HCT116 (cell line): ENCODE data around the gene TBC1D32. TPM values are rescaled to one million over a fixed set of nuclear protein-coding genes. Genes with fewer than 3 reads are reported as not detected.

ENCODE experiments used
- ATAC-seq: fragments of 200-7000 bp; cut with Tn5 transposase; 2 replicates; pipeline ENCODE4 v1.9.1; 2020; ENCODE audit warnings: mild to moderate bottlenecking, moderate library complexity
- BruUV-seq: library from RNA; stranded (reverse); fragments of 400-500 nt; replicated peaks from 2 replicates; lab custom pipeline; 2021; lab: Mats Ljungman, UMichigan
- CTCF ChIA-PET: fragments of 300-600 bp; sonication (Branson Sonifier 250); formaldehyde crosslinking; loops from one replicate; lab custom pipeline; 2021; ENCODE audit warnings: antibody characterized with exemption; lab: Charles Lee
- POLR2A ChIA-PET: fragments of 300-600, 350-600 bp; sonication (Branson Sonifier 250); formaldehyde crosslinking; loops from one replicate; lab custom pipeline; 2021; ENCODE audit warnings: antibody characterized with exemption; lab: Charles Lee
- RAD21 ChIA-PET, 2 experiments: fragments of 300-600 bp; sonication (Branson Sonifier 250); formaldehyde crosslinking; loops; one replicate each; lab custom pipeline; 2023; ENCODE audit warnings: low total read pairs in 2 of 2; ENCODE audit not compliant: uncharacterized antibody in 2 of 2, unreplicated experiment in 2 of 2, low non-redundant PET in 1 of 2; lab: Charles Lee
- DNase-seq: peaks from one replicate; pipeline ENCODE4 v3.0.0-alpha.2; 2010; ENCODE audit warnings: low read depth, low spot score
- H2AFZ ChIP-seq: fragments of 200-600 bp; shearing (Covaris generic), sonication (generic); 2 replicates; pipeline ENCODE4 v1.6.1; 2017; ENCODE audit warnings: low read depth, mixed run types, mixed read lengths, antibody characterized with exemption, low read length; ENCODE audit not compliant: poor library complexity, severe bottlenecking
- H3K27ac ChIP-seq: 2 replicates; pipeline ENCODE4 v1.5.1; 2012; ENCODE audit warnings: low read depth, low read length
- H3K27me3 ChIP-seq: fragments of 200-600 bp; sonication (generic); 2 replicates; pipeline ENCODE4 v1.6.1; 2016; ENCODE audit warnings: mixed run types, low read length, mixed read lengths; ENCODE audit not compliant: insufficient read depth
- H3K36me3 ChIP-seq, 2 experiments: fragments of 200-500 bp in 1 of 2; fragments of 200-600 bp in 1 of 2; sonication (Bioruptor generic) in 1 of 2; sonication (generic) in 1 of 2; 2 replicates each; pipeline versions ENCODE4 v1.5.1 to v1.6.1; 2014 to 2016; ENCODE audit warnings: low read length in 2 of 2, inconsistent platforms in 1 of 2, mixed read lengths in 1 of 2, mixed run types in 1 of 2; ENCODE audit not compliant: insufficient read depth in 2 of 2, control insufficient read depth in 1 of 2
- H3K4me1 ChIP-seq, 2 experiments: fragments of 200-600 bp in 1 of 2; sonication (generic) in 1 of 2; 2 replicates each; pipeline versions ENCODE4 v1.5.1 to v1.6.1; 2012 to 2017; ENCODE audit warnings: low read length in 2 of 2, inconsistent platforms in 1 of 2, mild to moderate bottlenecking in 1 of 2, mixed read lengths in 1 of 2, mixed run types in 1 of 2, moderate library complexity in 1 of 2; ENCODE audit not compliant: insufficient read depth in 2 of 2, control insufficient read depth in 1 of 2
- H3K4me2 ChIP-seq: fragments of 200-600 bp; sonication (generic); 2 replicates; pipeline ENCODE4 v1.6.1; 2017; ENCODE audit warnings: mixed run types, low read length, mixed read lengths
- H3K4me3 ChIP-seq, 2 experiments: fragments of 200-600 bp in 1 of 2; sonication (generic) in 1 of 2; replicated peaks in 1 of 2; 2 replicates each; pipeline ENCODE4 v1.5.1; 2011 to 2016; ENCODE audit warnings: low read length in 2 of 2, control low read depth in 1 of 2, low read depth in 1 of 2, mild to moderate bottlenecking in 1 of 2, mixed read lengths in 1 of 2, mixed run types in 1 of 2
- H3K79me2 ChIP-seq: fragments of 200-600 bp; sonication (generic); 2 replicates; pipeline ENCODE4 v1.6.1; 2017; ENCODE audit warnings: mild to moderate bottlenecking, mixed run types, low read length, moderate library complexity, mixed read lengths; ENCODE audit not compliant: insufficient read depth
- H3K9ac ChIP-seq: fragments of 200-600 bp; sonication (generic); 2 replicates; pipeline ENCODE4 v1.6.1; 2016; ENCODE audit warnings: low read length, mixed read lengths
- H3K9me2 ChIP-seq: fragments of 200-600 bp; sonication (generic), shearing (Covaris generic); 2 replicates; pipeline ENCODE4 v1.6.1; 2017; ENCODE audit warnings: mixed run types, mild to moderate bottlenecking, moderate library complexity; ENCODE audit not compliant: insufficient read depth
- H3K9me3 ChIP-seq, 2 experiments: fragments of 200-500 bp in 1 of 2; fragments of 200-600 bp in 1 of 2; sonication (Bioruptor generic) in 1 of 2; sonication (generic) in 1 of 2; 2 replicates each; pipeline ENCODE4 v1.6.1; 2014 to 2017; ENCODE audit warnings: low read length in 2 of 2, mixed read lengths in 2 of 2, inconsistent platforms in 1 of 2, low read depth in 1 of 2, mild to moderate bottlenecking in 1 of 2, mixed run types in 1 of 2, moderate library complexity in 1 of 2; ENCODE audit not compliant: control insufficient read depth in 1 of 2, insufficient read depth in 1 of 2
- H4K20me1 ChIP-seq: fragments of 200-600 bp; sonication (generic), shearing (Covaris generic); 2 replicates; pipeline ENCODE4 v1.6.1; 2017; ENCODE audit warnings: mixed run types, mild to moderate bottlenecking, moderate library complexity; ENCODE audit not compliant: insufficient read depth
- ATF3 ChIP-seq: IDR thresholded peaks from 2 replicates; pipeline ENCODE4 v1.6.1; 2012
- CBX3 ChIP-seq: IDR thresholded peaks from 2 replicates; pipeline ENCODE4 v1.6.1; 2012; ENCODE audit warnings: low read depth
- CEBPB ChIP-seq: IDR thresholded peaks from 2 replicates; pipeline ENCODE4 v1.6.1; 2012; ENCODE audit warnings: low read depth
- CTCF ChIP-seq, 3 experiments: fragments of 200-600 bp in 1 of 3; sonication (generic) in 1 of 3; IDR thresholded peaks in 2 of 3; conservative IDR thresholded peaks in 1 of 3; 2 replicates each; pipeline ENCODE4 v1.5.1; 2012 to 2017; ENCODE audit warnings: low read depth in 2 of 3, low read length in 2 of 3, antibody characterized with exemption in 1 of 3, borderline replicate concordance in 1 of 3, control low read depth in 1 of 3, mild to moderate bottlenecking in 1 of 3, mixed read lengths in 1 of 3, mixed run types in 1 of 3, moderate library complexity in 1 of 3; ENCODE audit not compliant: insufficient read depth in 1 of 3
- EGR1 ChIP-seq: IDR thresholded peaks from 2 replicates; pipeline ENCODE4 v1.6.1; 2012; ENCODE audit warnings: low read depth
- EZH2phosphoT487 ChIP-seq: fragments of 200-600 bp; IDR thresholded peaks from 2 replicates; pipeline ENCODE4 v1.6.1; 2018; ENCODE audit warnings: antibody characterized with exemption, borderline replicate concordance
- FOSL1 ChIP-seq: IDR thresholded peaks from 2 replicates; pipeline ENCODE4 v1.6.1; 2012; ENCODE audit warnings: low read depth
- MAX ChIP-seq: IDR thresholded peaks from 2 replicates; pipeline ENCODE4 v1.6.1; 2012
- POLR2A ChIP-seq: IDR thresholded peaks from 2 replicates; pipeline ENCODE4 v1.7.0; 2011; ENCODE audit warnings: borderline replicate concordance; ENCODE audit not compliant: insufficient read depth, insufficient read length; ENCODE audit errors: extremely low read depth
- POLR2AphosphoS5 ChIP-seq: IDR thresholded peaks from 2 replicates; pipeline ENCODE4 v1.6.1; 2011; ENCODE audit warnings: mild to moderate bottlenecking, low read depth, low read length, moderate library complexity
- SIN3A ChIP-seq: IDR thresholded peaks from 2 replicates; pipeline ENCODE4 v1.6.1; 2012; ENCODE audit warnings: low read depth
- TCF7L2 ChIP-seq: IDR thresholded peaks from 2 replicates; pipeline ENCODE4 v1.7.0; 2011; ENCODE audit warnings: borderline replicate concordance, inconsistent platforms; ENCODE audit not compliant: insufficient read depth, insufficient read length; ENCODE audit errors: extremely low read depth
- ZBTB33 ChIP-seq: IDR thresholded peaks from 2 replicates; pipeline ENCODE4 v1.6.1; 2011; ENCODE audit warnings: mild to moderate bottlenecking, low read length, moderate library complexity; ENCODE audit not compliant: insufficient replicate concordance; ENCODE audit errors: extremely low read depth
- ZFX ChIP-seq: fragments of 450-650 bp; IDR thresholded peaks from 2 replicates; pipeline ENCODE4 v1.6.1; 2017
- intact Hi-C: fragments of 100-400 bp; cut with micrococcal nuclease; formaldehyde crosslinking; loops from 2 replicates; pipeline ENCODE4 v1.10.0; 2022
- total RNA-seq: library from RNA; stranded (reverse); gene quantifications from one replicate; pipeline ENCODE4 v1.2.1, GENCODE V29; 2021; ENCODE audit not compliant: unreplicated experiment

The TBC1D32 gene
- total RNA-seq, 1 experiment from 2014 or later: 13.8 TPM

GRCh38 chr6:121223930-121224329, 110.3 kb downstream of the TBC1D32 start:
- intact Hi-C loops: loop anchor here (5.0 kb wide), 1 partner anchor 167 kb away; no protein-coding TSS in a partner anchor
- TF ChIP-seq CBX3 (no peak), EGR1 (no peak), EZH2phosphoT487 (no peak), ZBTB33 (no peak), POLR2AphosphoS5 (no peak), CTCF (IDR thresholded peaks at IDR 0.05 in 2 of 3, conservative IDR thresholded peaks at IDR 0.05 in 1 of 3; ENCODE audit: borderline replicate concordance in 1 of 3, insufficient read depth in 1 of 3, low read depth in 2 of 3, low read length in 2 of 3) (no peak), FOSL1 (no peak), ZFX (no peak), CEBPB (no peak), MAX (no peak), ATF3 (no peak), SIN3A (no peak), POLR2A (no peak), TCF7L2 (no peak)
- no peak overlapping the region for H3K4me2 ChIP-seq

More at GRCh38 chr6:121223930-121224329, 110.3 kb downstream of the TBC1D32 start:
- Histone ChIP-seq H2AFZ (no peak overlapping the region), H4K20me1 (no peaks in the 10 kb centered on the region; the same call in 1 of the 2 replicates), H3K79me2 (no peaks in the 10 kb centered on the region), H3K9me3 (no peaks in the 10 kb centered on the region), H3K9me2 (no peaks in the 10 kb centered on the region), H3K4me3 (no peak overlapping the region), H3K27ac (no peak overlapping the region), H3K27me3 (no peaks in the 10 kb centered on the region), H3K9ac (no peak overlapping the region), H3K36me3 (no peaks in the 10 kb centered on the region), H3K4me1 (no peaks in the 10 kb centered on the region)
- no TSS peak for BruUV-seq
- ATAC-seq: no peak
- ChIA-PET CTCF (no interaction called here), RAD21 (no interaction called here), POLR2A (no interaction called here)
- no peak for DNase-seq
